IMR-90 (cell line): Measurements from ENCODE around the gene CLIC5. TPM values are rescaled to one million over a fixed set of nuclear protein-coding genes. Genes with fewer than 3 reads are reported as not detected.

Experiments
- ATAC-seq: fragments of 200-7000 bp; cut with Tn5 transposase; 2 replicates; pipeline ENCODE4 v1.9.1; 2020; ENCODE audit warnings: low read depth, mild to moderate bottlenecking, moderate library complexity
- BruUV-seq: library from RNA; stranded (reverse); fragments of 400-500 nt; replicated peaks from 2 replicates; lab custom pipeline; 2021; lab: Mats Ljungman, UMichigan
- CTCF ChIA-PET: fragments of 300-600 bp; formaldehyde crosslinking; extraction: SDS; loops from one replicate; lab custom pipeline; 2021; ENCODE audit warnings: antibody characterized with exemption; lab: Yijun Ruan, JAX
- POLR2A ChIA-PET: fragments of 300-600 bp; sonication (Branson Sonifier 250); formaldehyde crosslinking; loops from one replicate; lab custom pipeline; 2022; ENCODE audit warnings: antibody characterized with exemption; ENCODE audit not compliant: unreplicated experiment; lab: Charles Lee
- DNase-seq: peaks from one replicate; pipeline ENCODE4 v3.0.0; 2013
- H2AFZ ChIP-seq: replicated peaks from 2 replicates; pipeline ENCODE3; 2013; ENCODE audit warnings: low read length, mild to moderate bottlenecking; ENCODE audit not compliant: poor library complexity
- H2AK5ac ChIP-seq: 2 replicates; pipeline ENCODE4 v1.6.1; 2013; ENCODE audit warnings: low read depth, low read length, inconsistent platforms
- H2AK9ac ChIP-seq: replicated peaks from 2 replicates; pipeline ENCODE3; 2013; ENCODE audit warnings: mild to moderate bottlenecking, low read depth, low read length, moderate library complexity; ENCODE audit not compliant: poor library complexity
- H2BK120ac ChIP-seq: 2 replicates; pipeline ENCODE4 v1.6.1; 2013; ENCODE audit warnings: low read depth, low read length, inconsistent platforms
- H2BK15ac ChIP-seq: 3 replicates; pipeline ENCODE4 v1.6.1; 2013; ENCODE audit warnings: low read depth, low read length, inconsistent platforms
- H2BK20ac ChIP-seq: 2 replicates; pipeline ENCODE4 v1.6.1; 2013; ENCODE audit warnings: low read depth, mild to moderate bottlenecking, inconsistent platforms, low read length, moderate library complexity
- H2BK5ac ChIP-seq: 2 replicates; pipeline ENCODE4 v1.6.1; 2013; ENCODE audit warnings: mild to moderate bottlenecking, low read depth, low read length, inconsistent platforms; ENCODE audit not compliant: poor library complexity, severe bottlenecking
- H3K14ac ChIP-seq: replicated peaks from 2 replicates; pipeline ENCODE4 v1.6.1; 2013; ENCODE audit warnings: low read depth, low read length, inconsistent platforms
- H3K18ac ChIP-seq: 2 replicates; pipeline ENCODE4 v1.6.1; 2013; ENCODE audit warnings: low read depth, low read length, control low read depth
- H3K23ac ChIP-seq: 2 replicates; pipeline ENCODE4 v1.6.1; 2013; ENCODE audit warnings: low read depth, low read length, inconsistent platforms
- H3K27ac ChIP-seq: 2 replicates; pipeline ENCODE4 v1.5.1; 2013; ENCODE audit warnings: mild to moderate bottlenecking, control low read depth, low read length; ENCODE audit not compliant: insufficient read depth
- H3K27me3 ChIP-seq: 2 replicates; pipeline ENCODE4 v1.6.1; 2013; ENCODE audit warnings: low read length; ENCODE audit not compliant: control insufficient read depth, insufficient read depth
- H3K36me3 ChIP-seq: 2 replicates; pipeline ENCODE4 v1.6.1; 2013; ENCODE audit warnings: low read length, mixed read lengths; ENCODE audit not compliant: control insufficient read depth, insufficient read depth
- H3K4ac ChIP-seq: 2 replicates; pipeline ENCODE4 v1.6.1; 2013; ENCODE audit warnings: low read depth, low read length, inconsistent platforms
- H3K4me1 ChIP-seq: 2 replicates; pipeline ENCODE4 v1.6.1; 2013; ENCODE audit warnings: low read length, mixed read lengths; ENCODE audit not compliant: control insufficient read depth, insufficient read depth
- H3K4me2 ChIP-seq: 2 replicates; pipeline ENCODE4 v1.6.1; 2013; ENCODE audit warnings: low read depth, mild to moderate bottlenecking, control low read depth, low read length, moderate library complexity
- H3K4me3 ChIP-seq: 2 replicates; pipeline ENCODE4 v1.5.1; 2013; ENCODE audit warnings: low read depth, mild to moderate bottlenecking, control low read depth, low read length, moderate library complexity; ENCODE audit not compliant: insufficient read depth
- H3K56ac ChIP-seq: 2 replicates; pipeline ENCODE4 v1.6.1; 2013; ENCODE audit warnings: low read length, inconsistent platforms; ENCODE audit not compliant: insufficient read depth; ENCODE audit errors: extremely low read depth
- H3K79me1 ChIP-seq, 2 experiments: 2 replicates each; pipeline ENCODE4 v1.6.1; 2013; ENCODE audit warnings: low read length in 2 of 2, inconsistent platforms in 1 of 2, low read depth in 1 of 2
- H3K9ac ChIP-seq: 2 replicates; pipeline ENCODE4 v1.6.1; 2013; ENCODE audit warnings: low read depth, low read length, control low read depth
- H3K9me1 ChIP-seq: 2 replicates; pipeline ENCODE4 v1.6.1; 2013; ENCODE audit warnings: low read length, inconsistent platforms; ENCODE audit not compliant: insufficient read depth
- H3K9me3 ChIP-seq: 2 replicates; pipeline ENCODE4 v1.6.1; 2013; ENCODE audit warnings: low read length; ENCODE audit not compliant: control insufficient read depth, insufficient read depth
- H4K20me1 ChIP-seq: 2 replicates; pipeline ENCODE4 v1.6.1; 2013; ENCODE audit warnings: low read length, inconsistent platforms; ENCODE audit not compliant: insufficient read depth
- H4K5ac ChIP-seq: 2 replicates; pipeline ENCODE4 v1.6.1; 2013; ENCODE audit warnings: mild to moderate bottlenecking, low read depth, low read length, control low read depth
- H4K8ac ChIP-seq, 2 experiments: 2 replicates each; pipeline ENCODE4 v1.6.1; 2013; ENCODE audit warnings: low read depth in 2 of 2, low read length in 2 of 2, control low read depth in 1 of 2, inconsistent platforms in 1 of 2
- H4K91ac ChIP-seq: 2 replicates; pipeline ENCODE4 v1.6.1; 2013; ENCODE audit warnings: low read depth, low read length, inconsistent platforms; ENCODE audit not compliant: insufficient read depth
- BHLHE40 ChIP-seq: fragments of 150-350 bp; IDR thresholded peaks from 2 replicates; pipeline ENCODE4 v1.6.1; 2016; ENCODE audit warnings: mild to moderate bottlenecking, low read depth, low read length
- CHD1 ChIP-seq: IDR thresholded peaks from 2 replicates; pipeline ENCODE4 v1.6.1; 2012; ENCODE audit warnings: low read depth, low read length, improper control_type of control experiment
- ELK1 ChIP-seq: fragments of 150-350 bp; IDR thresholded peaks from 2 replicates; pipeline ENCODE4 v1.6.1; 2016; ENCODE audit warnings: low read depth, mild to moderate bottlenecking, low read length, moderate library complexity, borderline replicate concordance
- NFE2L2 ChIP-seq: fragments of 150-350 bp; IDR thresholded peaks from 2 replicates; pipeline ENCODE4 v1.6.1; 2016; ENCODE audit warnings: low read depth, mild to moderate bottlenecking, low read length
- POLR2A ChIP-seq: IDR thresholded peaks from 2 replicates; pipeline ENCODE4 v1.6.1; 2012; ENCODE audit warnings: mild to moderate bottlenecking, low read depth, low read length
- RAD21 ChIP-seq: IDR thresholded peaks from 2 replicates; pipeline ENCODE4 v1.6.1; 2012; ENCODE audit warnings: low read length, improper control_type of control experiment
- RCOR1 ChIP-seq: IDR thresholded peaks from 2 replicates; pipeline ENCODE4 v1.6.1; 2012; ENCODE audit warnings: mild to moderate bottlenecking, low read length, improper control_type of control experiment; ENCODE audit not compliant: insufficient replicate concordance
- USF2 ChIP-seq: fragments of 150-350 bp; IDR thresholded peaks from 2 replicates; pipeline ENCODE4 v1.6.1; 2017; ENCODE audit warnings: mild to moderate bottlenecking, antibody characterized with exemption, low read length, low read depth
- WGBS, 2 experiments: methylation state at CpG; one replicate each; pipeline versions ENCODE4 v1.1.5 to v1.1.7; 2013; ENCODE audit warnings: missing lambda C conversion rate in 2 of 2; ENCODE audit not compliant: insufficient read length in 1 of 2; ENCODE audit errors: extremely low coverage in 2 of 2; 5-methylcytosine and 5-hydroxymethylcytosine counted together
- dilution Hi-C: fragments of 300-500 bp; cut with HindIII; formaldehyde crosslinking; loops from one replicate; pipeline ENCODE4 v1.14.3; 2018; ENCODE audit warnings: low sequenced_read_pairs; ENCODE audit not compliant: unreplicated experiment
- in situ Hi-C: fragments of 300-500 bp; cut with MboI; formaldehyde crosslinking; loops from 3 replicates; pipeline ENCODE4 v1.14.3; 2019; ENCODE audit warnings: low sequenced_read_pairs, inconsistent platforms, mixed read lengths
- intact Hi-C: fragments of 100-400 bp; cut with micrococcal nuclease; formaldehyde crosslinking; loops from 2 replicates; pipeline ENCODE4 v1.10.0; 2022
- polyA plus RNA-seq, 3 experiments: library from polyadenylated mRNA; depleted of rRNA; stranded (reverse); fragments of >200 nt; gene quantifications; 2 replicates each; pipeline ENCODE4 v1.2.3, GENCODE V29; 2012; ENCODE audit warnings: low replicate concordance in 1 of 3
- total RNA-seq: library from RNA; depleted of rRNA; stranded (reverse); fragments of >200 nt; gene quantifications from 2 replicates; pipeline ENCODE4 v1.2.3, GENCODE V29; 2012

CLIC5 gene
- total and polyA plus RNA-seq, 2 of the 4 experiments (the other 2 are of a cell fraction) = not detected

GRCh38 chr6:45854149-45854742 lies 161.4 kb downstream of the CLIC5 start:
- no TSS peak for BruUV-seq
- H3K9me3 ChIP-seq = no peaks in the 10 kb centered on the region
- H3K27me3 ChIP-seq = peaks cover 13% of the 10 kb centered on the region
- H3K79me1 ChIP-seq = no peaks in the 10 kb centered on the region
- no peak overlapping the region for H2AK5ac ChIP-seq
- WGBS, 2 experiments = 3% methylated on average over 5 of the region's 10 CpGs; no CpG with 5 or more reads in 1 of the 2 experiments
- H2BK15ac ChIP-seq = no peak overlapping the region
- H3K56ac ChIP-seq = no peak overlapping the region
- no peak for DNase-seq
- H3K4me2 ChIP-seq = no peak overlapping the region
- H2BK5ac ChIP-seq = no peak overlapping the region
- ChIA-PET CTCF (interaction anchor here (1.0 kb wide), 1 partner anchor 10 kb away, joined by 3 read pairs; no protein-coding TSS in a partner anchor), POLR2A (no interaction called here)
- no peak overlapping the region for H4K91ac ChIP-seq
- in situ Hi-C loops (no loop called here), intact Hi-C loops (no loop called here), dilution Hi-C loops (no loop called here)
- no peak overlapping the region for H3K27ac ChIP-seq
- no peaks in the 10 kb centered on the region for H3K4me1 ChIP-seq
- no peak overlapping the region for H2AK9ac ChIP-seq
- H3K23ac ChIP-seq = no peak overlapping the region
- no peak overlapping the region for H2BK20ac ChIP-seq
- no peak overlapping the region for H2AFZ ChIP-seq
- H3K4me3 ChIP-seq = no peak overlapping the region
- no peak overlapping the region for H3K14ac ChIP-seq
- TF ChIP-seq ELK1 = no peak
- no peak for TF ChIP-seq BHLHE40
- TF ChIP-seq POLR2A = no peak
- no peak for TF ChIP-seq RAD21
- TF ChIP-seq CHD1 = no peak
- no peak for TF ChIP-seq RCOR1
- no peak for TF ChIP-seq NFE2L2
- TF ChIP-seq USF2 = no peak
- no peak overlapping the region for H3K4ac ChIP-seq
- no peak overlapping the region for H4K5ac ChIP-seq
- no peak overlapping the region for H3K18ac ChIP-seq
- no peaks in the 10 kb centered on the region for H3K36me3 ChIP-seq
- no peaks in the 10 kb centered on the region for H3K9me1 ChIP-seq
- no peak overlapping the region for H4K8ac ChIP-seq
- no peak overlapping the region for H3K9ac ChIP-seq
- no peak overlapping the region for H2BK120ac ChIP-seq
- no peak for ATAC-seq
- no peaks in the 10 kb centered on the region for H4K20me1 ChIP-seq
